ENCODE results near the gene MEIS1. TPM values are rescaled to one million over a fixed set of nuclear protein-coding genes. Genes with fewer than 3 reads are reported as not detected.

MEIS1 gene
- total RNA-seq, 1 experiment from 2014 or later: 89.4 TPM

DNA sequence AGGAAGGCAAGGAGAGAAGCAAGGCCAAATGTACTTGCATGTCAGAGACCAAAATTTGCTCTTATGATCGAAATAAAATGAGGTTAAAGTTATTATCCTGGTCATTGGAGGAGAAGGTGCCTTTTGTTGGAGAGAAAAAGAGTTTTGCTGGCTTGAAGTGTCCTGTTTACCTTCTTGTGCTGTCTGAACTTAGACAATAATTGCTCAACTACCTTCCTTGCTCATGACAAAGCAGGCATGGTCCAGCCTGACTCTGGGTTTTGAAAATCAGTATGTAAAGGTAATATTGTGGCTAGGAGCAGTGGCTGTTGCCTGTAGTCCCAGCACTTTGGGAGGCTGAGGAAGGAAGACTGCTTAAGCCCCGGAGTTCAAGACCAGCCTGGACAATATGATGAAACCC, 89.1 kb downstream of the MEIS1 start:
- no peak for DNase-seq (ENCODE audit: low spot score)
- Histone ChIP-seq H3K27me3 (replicated peaks; ENCODE audit: insufficient read depth, low read depth, low read length, poor library complexity) (no peaks in the 10 kb centered on the region), H3K9me3 (ENCODE audit: low read depth, low read length, poor library complexity, severe bottlenecking) (no peaks in the 10 kb centered on the region), H3K4me3 (ENCODE audit: low read depth, low read length, poor library complexity, severe bottlenecking) (no peak overlapping the region), H3K4me1 (ENCODE audit: insufficient read depth, low read length, poor library complexity, severe bottlenecking) (peaks cover 39% of the 10 kb centered on the region), H3K36me3 (ENCODE audit: insufficient read depth, low read length, poor library complexity, severe bottlenecking) (peaks cover 16% of the 10 kb centered on the region), H3K27ac (ENCODE audit: low read depth, low read length, poor library complexity, severe bottlenecking) (no peak overlapping the region)
- intact Hi-C loops (cut with micrococcal nuclease; ENCODE audit: unreplicated experiment): no loop called here
- CTCF ChIA-PET: no interaction called here
- no TSS peak for BruUV-seq (replicated peaks)
- POLR2A ChIA-PET (ENCODE audit: low non-redundant PET): no interaction called here
- TF ChIP-seq EZH2 (IDR thresholded peaks at IDR 0.05; ENCODE audit: borderline replicate concordance, low read depth, low read length, poor library complexity, severe bottlenecking): no peak
- TF ChIP-seq, protein P1, sequence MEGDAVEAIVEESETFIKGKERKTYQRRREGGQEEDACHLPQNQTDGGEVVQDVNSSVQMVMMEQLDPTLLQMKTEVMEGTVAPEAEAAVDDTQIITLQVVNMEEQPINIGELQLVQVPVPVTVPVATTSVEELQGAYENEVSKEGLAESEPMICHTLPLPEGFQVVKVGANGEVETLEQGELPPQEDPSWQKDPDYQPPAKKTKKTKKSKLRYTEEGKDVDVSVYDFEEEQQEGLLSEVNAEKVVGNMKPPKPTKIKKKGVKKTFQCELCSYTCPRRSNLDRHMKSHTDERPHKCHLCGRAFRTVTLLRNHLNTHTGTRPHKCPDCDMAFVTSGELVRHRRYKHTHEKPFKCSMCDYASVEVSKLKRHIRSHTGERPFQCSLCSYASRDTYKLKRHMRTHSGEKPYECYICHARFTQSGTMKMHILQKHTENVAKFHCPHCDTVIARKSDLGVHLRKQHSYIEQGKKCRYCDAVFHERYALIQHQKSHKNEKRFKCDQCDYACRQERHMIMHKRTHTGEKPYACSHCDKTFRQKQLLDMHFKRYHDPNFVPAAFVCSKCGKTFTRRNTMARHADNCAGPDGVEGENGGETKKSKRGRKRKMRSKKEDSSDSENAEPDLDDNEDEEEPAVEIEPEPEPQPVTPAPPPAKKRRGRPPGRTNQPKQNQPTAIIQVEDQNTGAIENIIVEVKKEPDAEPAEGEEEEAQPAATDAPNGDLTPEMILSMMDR (conservative IDR thresholded peaks at IDR 0.05; ENCODE audit: low read depth, low read length): no peak

GRCh38 chr2:66525606-66526005, 90.7 kb downstream of the MEIS1 start:
- no TSS peak for BruUV-seq (replicated peaks)
- DNase-seq (ENCODE audit: low spot score): no peak
- H3K4me3 ChIP-seq (ENCODE audit: low read depth, low read length, poor library complexity, severe bottlenecking): no peak overlapping the region
- no peaks in the 10 kb centered on the region for H3K9me3 ChIP-seq (ENCODE audit: low read depth, low read length, poor library complexity, severe bottlenecking)
- peak overlapping the region; percentile 33 for H3K27ac ChIP-seq (ENCODE audit: low read depth, low read length, poor library complexity, severe bottlenecking)
- H3K36me3 ChIP-seq (ENCODE audit: insufficient read depth, low read length, poor library complexity, severe bottlenecking): peaks cover 14% of the 10 kb centered on the region
- peaks cover 39% of the 10 kb centered on the region for H3K4me1 ChIP-seq (ENCODE audit: insufficient read depth, low read length, poor library complexity, severe bottlenecking)
- H3K27me3 ChIP-seq (replicated peaks; ENCODE audit: insufficient read depth, low read depth, low read length, poor library complexity): no peaks in the 10 kb centered on the region
- intact Hi-C loops (cut with micrococcal nuclease; ENCODE audit: unreplicated experiment): no loop called here
- TF ChIP-seq EZH2 (IDR thresholded peaks at IDR 0.05; ENCODE audit: borderline replicate concordance, low read depth, low read length, poor library complexity, severe bottlenecking): no peak
- TF ChIP-seq, protein P1 (conservative IDR thresholded peaks at IDR 0.05; ENCODE audit: low read depth, low read length): no peak
- ChIA-PET POLR2A (ENCODE audit: low non-redundant PET) (no interaction called here), CTCF (no interaction called here)

DNA sequence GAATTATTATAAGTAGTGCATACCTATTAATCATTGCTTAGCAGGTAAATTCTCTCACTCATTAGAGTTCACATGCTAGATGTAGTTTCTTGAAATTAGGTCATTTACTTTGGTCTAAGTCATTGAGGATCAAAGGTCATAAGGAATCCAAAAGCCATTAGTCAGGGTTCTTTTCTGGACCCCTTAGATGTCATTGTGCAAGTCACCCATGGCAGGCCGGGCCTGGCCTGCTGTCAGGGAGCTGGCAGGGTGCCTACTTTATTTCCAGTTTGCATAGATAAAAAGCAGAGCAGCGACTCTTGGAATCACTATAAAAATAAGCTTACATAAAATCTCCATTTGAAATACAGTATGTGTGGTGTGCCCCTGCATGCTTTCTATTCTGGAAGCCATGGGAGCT, 91.3 kb downstream of the MEIS1 start:
- peaks cover 34% of the 10 kb centered on the region for H3K4me1 ChIP-seq (ENCODE audit: insufficient read depth, low read length, poor library complexity, severe bottlenecking)
- H3K9me3 ChIP-seq (ENCODE audit: low read depth, low read length, poor library complexity, severe bottlenecking): no peaks in the 10 kb centered on the region
- ChIA-PET POLR2A (ENCODE audit: low non-redundant PET) (no interaction called here), CTCF (interaction anchor here (0.5 kb wide), 1 partner anchor 1462 kb away, joined by 6 read pairs; no protein-coding TSS in a partner anchor)
- no peak overlapping the region for H3K27ac ChIP-seq (ENCODE audit: low read depth, low read length, poor library complexity, severe bottlenecking)
- DNase-seq (ENCODE audit: low spot score): no peak
- intact Hi-C loops (cut with micrococcal nuclease; ENCODE audit: unreplicated experiment): no loop called here
- no TSS peak for BruUV-seq (replicated peaks)
- peaks cover 9% of the 10 kb centered on the region for H3K36me3 ChIP-seq (ENCODE audit: insufficient read depth, low read length, poor library complexity, severe bottlenecking)
- TF ChIP-seq EZH2 (IDR thresholded peaks at IDR 0.05; ENCODE audit: borderline replicate concordance, low read depth, low read length, poor library complexity, severe bottlenecking): no peak
- TF ChIP-seq, protein P1 (conservative IDR thresholded peaks at IDR 0.05; ENCODE audit: low read depth, low read length): no peak
- H3K27me3 ChIP-seq (replicated peaks; ENCODE audit: insufficient read depth, low read depth, low read length, poor library complexity): no peaks in the 10 kb centered on the region
- H3K4me3 ChIP-seq (ENCODE audit: low read depth, low read length, poor library complexity, severe bottlenecking): no peak overlapping the region
